Measurements from ENCODE around the gene SNX21.
A peak's percentile ranks its signal among the peaks of the same experiment; 100 is the strongest.

SNX21 gene

DNA sequence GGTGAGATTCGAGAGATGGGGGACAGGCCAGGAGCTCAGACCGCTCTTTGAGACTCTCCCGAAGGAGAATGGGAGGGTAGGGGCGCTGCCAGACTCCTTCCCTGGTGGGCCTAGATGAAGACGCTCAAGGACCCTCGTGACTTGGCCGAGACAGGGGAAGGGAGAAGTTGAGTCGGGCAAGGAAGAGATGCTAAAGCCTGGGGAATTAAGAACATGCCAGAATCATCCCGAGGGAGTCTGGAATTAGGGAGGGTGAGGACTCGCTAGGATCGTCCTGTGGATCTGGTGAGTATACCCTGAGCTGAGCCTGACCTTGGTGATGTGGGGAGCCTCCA lies 20.6 kb upstream of the SNX21 start:
- Histone ChIP-seq H3K9me3 (ENCODE audit: insufficient read depth, low read length, severe bottlenecking) (no peaks in the 10 kb centered on the region), H3K4me1 (ENCODE audit: insufficient read depth, low read length) (peaks cover 34% of the 10 kb centered on the region), H3K4me3 (ENCODE audit: low read depth in 1 of 2, low read length in 2 of 2) (peak overlapping the region; percentile 61 to 80), H3K36me3 (ENCODE audit: insufficient read depth, low read length) (peaks cover 73% of the 10 kb centered on the region), H3K27me3 (ENCODE audit: insufficient read depth, low read length, poor library complexity) (no peaks in the 10 kb centered on the region), H3K79me2 (ENCODE audit: insufficient read depth, low read length) (peaks cover 29% of the 10 kb centered on the region), H4K20me1 (ENCODE audit: insufficient read depth, low read length) (peaks cover 14% of the 10 kb centered on the region; the same call in 1 of the 2 replicates), H3K4me2 (ENCODE audit: insufficient read depth, low read length) (peak overlapping the region; percentile 78), H2AFZ (ENCODE audit: low read depth, low read length) (peak overlapping the region; percentile 77), H3K9ac (ENCODE audit: low read depth, low read length) (peak overlapping the region; percentile 88), H3K27ac (ENCODE audit: low read length) (peak overlapping the region; percentile 83)
- TF ChIP-seq EZH2 (IDR thresholded peaks at IDR 0.05; ENCODE audit: borderline replicate concordance, low read depth, low read length, severe bottlenecking), result no peak
- TF ChIP-seq, protein P1, sequence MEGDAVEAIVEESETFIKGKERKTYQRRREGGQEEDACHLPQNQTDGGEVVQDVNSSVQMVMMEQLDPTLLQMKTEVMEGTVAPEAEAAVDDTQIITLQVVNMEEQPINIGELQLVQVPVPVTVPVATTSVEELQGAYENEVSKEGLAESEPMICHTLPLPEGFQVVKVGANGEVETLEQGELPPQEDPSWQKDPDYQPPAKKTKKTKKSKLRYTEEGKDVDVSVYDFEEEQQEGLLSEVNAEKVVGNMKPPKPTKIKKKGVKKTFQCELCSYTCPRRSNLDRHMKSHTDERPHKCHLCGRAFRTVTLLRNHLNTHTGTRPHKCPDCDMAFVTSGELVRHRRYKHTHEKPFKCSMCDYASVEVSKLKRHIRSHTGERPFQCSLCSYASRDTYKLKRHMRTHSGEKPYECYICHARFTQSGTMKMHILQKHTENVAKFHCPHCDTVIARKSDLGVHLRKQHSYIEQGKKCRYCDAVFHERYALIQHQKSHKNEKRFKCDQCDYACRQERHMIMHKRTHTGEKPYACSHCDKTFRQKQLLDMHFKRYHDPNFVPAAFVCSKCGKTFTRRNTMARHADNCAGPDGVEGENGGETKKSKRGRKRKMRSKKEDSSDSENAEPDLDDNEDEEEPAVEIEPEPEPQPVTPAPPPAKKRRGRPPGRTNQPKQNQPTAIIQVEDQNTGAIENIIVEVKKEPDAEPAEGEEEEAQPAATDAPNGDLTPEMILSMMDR (IDR thresholded peaks at IDR 0.05; ENCODE audit: borderline replicate concordance, extremely low read depth, low read length, poor library complexity, severe bottlenecking), result no peak
- no peak for ATAC-seq (ENCODE audit: insufficient read depth, low read depth)
- no peak for DNase-seq

DNA sequence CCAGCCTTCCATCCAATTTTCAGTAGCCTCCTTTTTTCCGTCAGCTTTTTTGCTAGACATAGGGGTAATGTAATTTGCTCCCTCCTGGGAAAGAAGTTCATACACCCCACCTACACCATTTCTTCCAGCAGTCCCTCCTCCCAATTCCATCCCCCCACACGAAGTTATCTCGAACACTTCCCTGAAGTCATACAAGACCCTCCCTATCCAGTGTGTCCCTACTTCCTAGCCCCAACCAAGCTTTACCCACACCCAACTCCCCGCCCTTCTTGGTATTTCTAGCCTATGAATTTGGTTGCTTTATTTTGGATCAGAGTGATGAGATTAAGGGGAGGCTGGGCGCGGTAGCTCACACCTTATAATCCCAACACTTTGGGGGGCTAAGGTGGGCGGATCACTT lies 20.1 kb upstream of the SNX21 start:
- ATAC-seq (ENCODE audit: insufficient read depth, low read depth) (no peak), DNase-seq (no peak)
- peak overlapping the region; percentile 61 to 80; a peak in 3 of 4 replicates for H3K4me3 ChIP-seq (ENCODE audit: low read depth in 1 of 2, low read length in 2 of 2)
- H3K4me1 ChIP-seq (ENCODE audit: insufficient read depth, low read length), result peaks cover 34% of the 10 kb centered on the region
- H3K27ac ChIP-seq (ENCODE audit: low read length), result peak overlapping the region; percentile 83
- peaks cover 69% of the 10 kb centered on the region for H3K36me3 ChIP-seq (ENCODE audit: insufficient read depth, low read length)
- H4K20me1 ChIP-seq (ENCODE audit: insufficient read depth, low read length), result peaks cover 14% of the 10 kb centered on the region; the same call in 1 of the 2 replicates
- H3K4me2 ChIP-seq (ENCODE audit: insufficient read depth, low read length), result peak overlapping the region; percentile 78
- H3K79me2 ChIP-seq (ENCODE audit: insufficient read depth, low read length), result peaks cover 29% of the 10 kb centered on the region
- peak overlapping the region; percentile 88 for H3K9ac ChIP-seq (ENCODE audit: low read depth, low read length)
- TF ChIP-seq, protein P1 (IDR thresholded peaks at IDR 0.05; ENCODE audit: borderline replicate concordance, extremely low read depth, low read length, poor library complexity, severe bottlenecking), result no peak
- TF ChIP-seq EZH2 (IDR thresholded peaks at IDR 0.05; ENCODE audit: borderline replicate concordance, low read depth, low read length, severe bottlenecking), result no peak
- no peak overlapping the region for H2AFZ ChIP-seq (ENCODE audit: low read depth, low read length)
- no peaks in the 10 kb centered on the region for H3K9me3 ChIP-seq (ENCODE audit: insufficient read depth, low read length, severe bottlenecking)
- H3K27me3 ChIP-seq (ENCODE audit: insufficient read depth, low read length, poor library complexity), result no peaks in the 10 kb centered on the region

DNA sequence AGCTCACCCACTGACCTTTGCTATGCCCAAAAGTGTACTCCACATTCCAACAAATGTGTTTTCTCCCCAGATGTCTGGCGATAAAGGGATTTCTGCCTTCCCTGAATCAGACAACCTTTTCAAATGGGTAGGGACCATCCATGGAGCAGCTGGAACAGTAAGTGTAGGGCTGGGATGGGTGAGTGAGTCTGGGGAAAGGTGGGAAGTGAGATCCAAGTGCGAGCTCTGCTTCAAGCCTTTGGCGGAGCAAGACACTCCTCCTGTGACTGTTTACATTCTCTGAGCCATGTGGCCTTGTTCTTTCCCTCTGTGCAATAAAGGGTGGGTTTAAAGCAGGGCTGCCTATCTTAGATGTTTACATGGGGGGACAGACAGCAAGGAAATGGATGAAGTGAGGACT lies 19.3 kb upstream of the SNX21 start:
- no peaks in the 10 kb centered on the region for H3K27me3 ChIP-seq (ENCODE audit: insufficient read depth, low read length, poor library complexity)
- H4K20me1 ChIP-seq (ENCODE audit: insufficient read depth, low read length), result peaks cover 14% of the 10 kb centered on the region; the same call in 1 of the 2 replicates
- H3K9ac ChIP-seq (ENCODE audit: low read depth, low read length), result 0 out of 2 replicates have a peak overlapping the region, but pooled peaks have one; percentile 22
- H3K9me3 ChIP-seq (ENCODE audit: insufficient read depth, low read length, severe bottlenecking), result no peaks in the 10 kb centered on the region
- H3K4me3 ChIP-seq (ENCODE audit: low read depth in 1 of 2, low read length in 2 of 2), result peak overlapping the region in 1 of 2 experiments; percentile 40; a peak in 1 of 4 replicates
- peaks cover 29% of the 10 kb centered on the region for H3K79me2 ChIP-seq (ENCODE audit: insufficient read depth, low read length)
- H3K4me2 ChIP-seq (ENCODE audit: insufficient read depth, low read length), result peak overlapping the region; percentile 78
- peaks cover 61% of the 10 kb centered on the region for H3K36me3 ChIP-seq (ENCODE audit: insufficient read depth, low read length)
- H3K4me1 ChIP-seq (ENCODE audit: insufficient read depth, low read length), result peaks cover 34% of the 10 kb centered on the region
- DNase-seq (no peak), ATAC-seq (ENCODE audit: insufficient read depth, low read depth) (no peak)
- no peak overlapping the region for H2AFZ ChIP-seq (ENCODE audit: low read depth, low read length)
- TF ChIP-seq EZH2 (IDR thresholded peaks at IDR 0.05; ENCODE audit: borderline replicate concordance, low read depth, low read length, severe bottlenecking), result no peak
- TF ChIP-seq, protein P1 (IDR thresholded peaks at IDR 0.05; ENCODE audit: borderline replicate concordance, extremely low read depth, low read length, poor library complexity, severe bottlenecking), result no peak
- H3K27ac ChIP-seq (ENCODE audit: low read length), result peak overlapping the region; percentile 26; the same call in 1 of the 2 replicates
